Loucy (cell line): ENCODE data around the gene LRRC66.

Source experiments
- EZH2phosphoT487 ChIP-seq: fragments of 200-600 bp; IDR thresholded peaks from 2 replicates; pipeline ENCODE4 v1.6.1; 2018; ENCODE audit warnings: antibody characterized with exemption, mild to moderate bottlenecking, moderate library complexity, borderline replicate concordance
- TF ChIP-seq, protein P1 (sequence below): fragments of 200-600 bp; sonication (generic); conservative IDR thresholded peaks from 2 replicates; pipeline ENCODE4 v1.5.1; 2014; ENCODE audit warnings: mild to moderate bottlenecking, antibody characterized with exemption, low read length

DNA sequence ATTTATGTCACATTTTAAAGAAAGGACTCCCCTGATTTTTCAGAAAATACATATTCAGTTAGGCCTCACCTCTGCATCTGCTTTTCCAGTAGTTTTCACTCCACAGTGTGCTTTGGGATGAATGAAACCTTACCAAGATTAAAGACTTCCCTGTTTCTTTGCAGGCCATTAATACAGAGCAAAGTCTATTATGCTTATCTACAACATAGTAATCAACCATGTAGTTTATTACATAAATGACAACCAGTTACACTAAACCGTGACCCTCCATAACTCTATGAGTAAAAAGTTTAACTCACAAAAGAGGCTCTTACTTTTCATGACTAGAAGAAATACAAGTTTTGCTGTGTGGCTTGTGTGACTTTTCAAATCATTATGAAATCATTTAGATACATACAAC is 2.3 kb downstream of the LRRC66 start:
- TF ChIP-seq, protein P1, sequence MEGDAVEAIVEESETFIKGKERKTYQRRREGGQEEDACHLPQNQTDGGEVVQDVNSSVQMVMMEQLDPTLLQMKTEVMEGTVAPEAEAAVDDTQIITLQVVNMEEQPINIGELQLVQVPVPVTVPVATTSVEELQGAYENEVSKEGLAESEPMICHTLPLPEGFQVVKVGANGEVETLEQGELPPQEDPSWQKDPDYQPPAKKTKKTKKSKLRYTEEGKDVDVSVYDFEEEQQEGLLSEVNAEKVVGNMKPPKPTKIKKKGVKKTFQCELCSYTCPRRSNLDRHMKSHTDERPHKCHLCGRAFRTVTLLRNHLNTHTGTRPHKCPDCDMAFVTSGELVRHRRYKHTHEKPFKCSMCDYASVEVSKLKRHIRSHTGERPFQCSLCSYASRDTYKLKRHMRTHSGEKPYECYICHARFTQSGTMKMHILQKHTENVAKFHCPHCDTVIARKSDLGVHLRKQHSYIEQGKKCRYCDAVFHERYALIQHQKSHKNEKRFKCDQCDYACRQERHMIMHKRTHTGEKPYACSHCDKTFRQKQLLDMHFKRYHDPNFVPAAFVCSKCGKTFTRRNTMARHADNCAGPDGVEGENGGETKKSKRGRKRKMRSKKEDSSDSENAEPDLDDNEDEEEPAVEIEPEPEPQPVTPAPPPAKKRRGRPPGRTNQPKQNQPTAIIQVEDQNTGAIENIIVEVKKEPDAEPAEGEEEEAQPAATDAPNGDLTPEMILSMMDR: no peak
- TF ChIP-seq EZH2phosphoT487: no peak
